ENCODE measurements around the gene CCDC43.
"Not testable (repeated sequence)": the region's sequence is repeated elsewhere in the genome, so short reads cannot be mapped to it uniquely, and the experiment has no call there.

The CCDC43 gene

DNA sequence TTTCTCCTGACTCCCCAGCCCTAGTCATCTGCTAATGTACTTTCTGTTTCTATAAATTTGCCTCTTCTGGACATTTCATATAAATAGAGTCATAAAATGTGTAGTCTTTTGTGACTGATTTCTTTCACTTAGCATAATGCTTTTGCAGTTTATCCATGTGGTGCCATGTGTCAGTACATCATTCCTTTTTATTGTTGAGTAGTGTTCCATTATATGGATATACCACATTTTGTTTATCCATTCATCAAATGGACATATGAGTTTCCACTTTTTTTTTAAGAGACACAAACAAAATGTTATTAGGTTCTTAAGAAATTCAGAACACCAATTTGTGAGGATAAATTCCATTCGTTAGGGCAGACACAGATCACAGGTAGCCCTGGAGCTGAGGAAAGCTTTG, 29.9 kb upstream of the CCDC43 start:
- H3K27ac ChIP-seq: no peak overlapping the region
- TF ChIP-seq, protein P1, sequence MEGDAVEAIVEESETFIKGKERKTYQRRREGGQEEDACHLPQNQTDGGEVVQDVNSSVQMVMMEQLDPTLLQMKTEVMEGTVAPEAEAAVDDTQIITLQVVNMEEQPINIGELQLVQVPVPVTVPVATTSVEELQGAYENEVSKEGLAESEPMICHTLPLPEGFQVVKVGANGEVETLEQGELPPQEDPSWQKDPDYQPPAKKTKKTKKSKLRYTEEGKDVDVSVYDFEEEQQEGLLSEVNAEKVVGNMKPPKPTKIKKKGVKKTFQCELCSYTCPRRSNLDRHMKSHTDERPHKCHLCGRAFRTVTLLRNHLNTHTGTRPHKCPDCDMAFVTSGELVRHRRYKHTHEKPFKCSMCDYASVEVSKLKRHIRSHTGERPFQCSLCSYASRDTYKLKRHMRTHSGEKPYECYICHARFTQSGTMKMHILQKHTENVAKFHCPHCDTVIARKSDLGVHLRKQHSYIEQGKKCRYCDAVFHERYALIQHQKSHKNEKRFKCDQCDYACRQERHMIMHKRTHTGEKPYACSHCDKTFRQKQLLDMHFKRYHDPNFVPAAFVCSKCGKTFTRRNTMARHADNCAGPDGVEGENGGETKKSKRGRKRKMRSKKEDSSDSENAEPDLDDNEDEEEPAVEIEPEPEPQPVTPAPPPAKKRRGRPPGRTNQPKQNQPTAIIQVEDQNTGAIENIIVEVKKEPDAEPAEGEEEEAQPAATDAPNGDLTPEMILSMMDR (conservative IDR thresholded peaks at IDR 0.05): no peak

DNA sequence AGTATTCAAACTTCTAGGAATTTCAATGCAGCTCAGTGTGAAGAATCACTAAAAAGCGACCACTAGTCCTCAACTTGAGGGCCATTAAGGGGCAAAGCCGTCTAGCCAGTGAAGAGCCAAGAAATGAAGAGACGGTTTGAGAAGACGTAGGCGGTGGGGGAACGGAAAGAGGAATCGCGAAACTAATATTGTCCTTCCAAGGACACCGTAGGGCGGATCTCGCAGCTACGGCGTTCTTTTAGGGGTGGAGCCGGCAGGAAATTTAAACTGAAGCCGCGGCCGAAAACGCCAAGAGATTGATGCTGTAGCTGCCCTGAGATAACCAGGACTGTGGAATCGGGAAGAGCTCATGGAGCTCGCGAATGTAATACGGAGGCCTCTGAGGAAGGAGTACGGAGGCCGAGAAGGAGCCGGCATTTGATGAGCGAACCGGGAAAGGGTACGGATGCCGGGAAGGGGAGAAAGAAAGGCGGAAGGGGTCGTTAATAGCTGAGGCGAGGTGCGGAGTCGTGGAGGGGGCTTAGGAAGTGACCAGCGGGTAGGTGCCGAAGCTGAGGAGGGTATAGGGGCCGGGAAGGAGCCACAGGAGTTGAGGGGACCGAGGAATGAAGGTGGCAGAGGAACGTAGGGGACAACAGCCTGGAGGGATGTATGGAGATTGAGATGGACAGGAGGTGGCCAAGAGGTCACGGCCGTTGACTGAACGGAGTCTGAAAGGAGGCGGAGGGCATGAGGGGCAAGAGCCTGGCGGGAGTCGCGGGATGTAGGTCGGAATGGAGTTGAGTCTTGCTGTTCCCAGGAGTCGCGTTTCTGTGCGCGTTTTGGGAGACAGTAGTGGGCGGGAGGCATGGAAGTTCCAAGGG, 19.1 kb upstream of the CCDC43 start, which contains the start of gene DBF4B:
TSS of gene DBF4B (plus strand) at position 265 of the 863 bp plus-strand sequence. CDS start at position 421, 156 bp downstream.
- TF ChIP-seq, protein P1 (conservative IDR thresholded peaks at IDR 0.05): no peak
- H3K27ac ChIP-seq: peak within 1 kb of the TSS; percentile 76

DNA sequence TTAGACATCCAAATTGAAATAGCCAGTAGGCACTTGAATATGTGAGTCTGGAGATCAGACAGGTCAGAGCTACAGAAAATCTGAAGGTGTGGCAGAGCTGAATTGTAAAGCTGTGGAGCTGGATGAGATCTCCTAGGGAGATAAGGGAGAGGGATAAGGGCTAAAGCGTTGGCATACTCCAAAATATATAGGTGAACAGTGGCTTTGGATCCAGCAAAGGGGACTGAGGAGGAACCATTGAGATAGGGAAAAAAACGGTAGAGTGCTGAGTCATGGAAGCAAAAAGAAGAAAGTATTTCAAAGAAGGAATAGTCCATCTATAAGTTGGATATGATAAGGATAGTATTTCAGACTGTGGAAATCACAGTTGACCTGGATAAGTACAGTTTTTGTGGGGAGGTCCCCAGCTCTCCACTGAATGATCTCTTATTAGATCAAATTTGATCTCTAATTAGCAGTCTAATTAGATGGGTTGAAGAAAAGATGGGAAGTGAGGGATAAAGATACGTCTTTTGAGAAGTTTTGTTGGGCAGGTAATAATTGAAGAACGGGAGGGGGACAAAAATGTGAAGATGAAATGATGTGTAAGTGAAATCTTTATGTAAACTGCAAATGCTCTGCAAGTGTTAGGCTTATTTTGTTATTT, 18.3 kb upstream of the CCDC43 start:
- TF ChIP-seq, protein P1 (conservative IDR thresholded peaks at IDR 0.05): no peak
- H3K27ac ChIP-seq: peak overlapping the region; percentile 76

DNA sequence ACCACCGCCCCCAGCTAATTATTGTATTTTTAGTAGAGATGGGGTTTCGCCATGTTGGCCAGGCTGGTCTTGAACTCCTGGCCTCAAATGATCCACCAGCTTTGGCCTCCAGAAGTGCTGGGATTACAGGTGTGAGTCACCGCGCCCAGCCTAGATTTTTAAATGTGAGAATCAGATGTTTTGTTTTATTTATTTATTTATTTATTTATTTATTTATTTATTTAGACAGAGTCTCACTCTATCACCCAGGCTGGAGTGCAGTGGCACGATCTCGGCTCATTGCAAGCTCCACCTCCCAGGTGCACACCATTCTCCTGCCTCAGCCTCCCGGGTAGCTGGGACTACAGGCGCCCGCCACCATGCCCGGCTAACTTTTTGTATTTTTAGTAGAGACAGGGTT, 10.7 kb upstream of the CCDC43 start:
- not testable (repeated sequence) for H3K27ac ChIP-seq

DNA sequence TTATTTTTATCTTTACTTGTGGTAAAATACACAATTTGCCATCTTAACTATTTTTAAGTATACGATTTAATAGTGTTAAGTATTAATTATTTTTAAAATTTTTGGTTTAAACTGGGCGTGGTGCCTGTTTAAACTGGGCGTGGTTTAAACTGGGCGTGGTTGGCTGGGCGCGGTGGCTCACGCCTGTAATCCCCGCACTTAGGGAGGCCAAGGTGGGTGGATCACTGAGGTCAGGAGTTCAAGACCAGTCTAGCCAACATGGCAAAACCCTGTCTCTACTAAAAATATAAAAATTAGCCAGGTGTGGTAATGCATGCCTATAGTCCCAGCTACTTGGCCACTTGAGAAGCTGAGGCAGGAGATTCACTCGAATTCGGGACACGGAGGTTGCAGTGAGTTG, 4.0 kb upstream of the CCDC43 start:
- TF ChIP-seq, protein P1 (conservative IDR thresholded peaks at IDR 0.05): no peak
- no peak overlapping the region for H3K27ac ChIP-seq

DNA sequence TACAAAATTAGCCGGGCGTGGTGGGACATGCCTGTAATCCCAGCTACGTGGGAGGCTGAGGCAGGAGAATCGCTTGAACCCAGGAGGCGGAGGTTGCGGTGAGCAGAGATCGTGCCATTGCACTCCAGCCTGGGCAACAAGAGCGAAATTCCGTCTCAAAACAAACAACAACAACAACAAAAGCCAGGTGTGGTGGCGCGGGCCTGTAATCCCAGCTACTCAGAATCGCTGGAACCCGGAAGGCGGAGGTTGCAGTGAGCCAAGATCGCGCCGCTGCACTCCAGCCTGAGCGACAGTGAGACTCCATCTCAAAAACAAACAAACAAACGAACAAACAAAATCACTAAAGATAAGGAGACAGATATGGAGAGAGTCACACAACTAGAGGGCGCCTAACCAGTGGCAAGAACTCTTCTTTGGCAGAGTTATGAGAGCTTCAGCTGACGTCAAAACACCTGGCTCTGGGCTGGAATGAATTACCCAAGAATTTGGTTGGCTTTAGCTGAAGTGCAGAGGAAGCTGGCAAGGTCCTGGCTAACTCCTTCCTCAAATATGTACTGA, 1.2 kb upstream of the CCDC43 start:
- TF ChIP-seq, protein P1 (conservative IDR thresholded peaks at IDR 0.05): peak; percentile 14; the same call in 1 of the 2 replicates

DNA sequence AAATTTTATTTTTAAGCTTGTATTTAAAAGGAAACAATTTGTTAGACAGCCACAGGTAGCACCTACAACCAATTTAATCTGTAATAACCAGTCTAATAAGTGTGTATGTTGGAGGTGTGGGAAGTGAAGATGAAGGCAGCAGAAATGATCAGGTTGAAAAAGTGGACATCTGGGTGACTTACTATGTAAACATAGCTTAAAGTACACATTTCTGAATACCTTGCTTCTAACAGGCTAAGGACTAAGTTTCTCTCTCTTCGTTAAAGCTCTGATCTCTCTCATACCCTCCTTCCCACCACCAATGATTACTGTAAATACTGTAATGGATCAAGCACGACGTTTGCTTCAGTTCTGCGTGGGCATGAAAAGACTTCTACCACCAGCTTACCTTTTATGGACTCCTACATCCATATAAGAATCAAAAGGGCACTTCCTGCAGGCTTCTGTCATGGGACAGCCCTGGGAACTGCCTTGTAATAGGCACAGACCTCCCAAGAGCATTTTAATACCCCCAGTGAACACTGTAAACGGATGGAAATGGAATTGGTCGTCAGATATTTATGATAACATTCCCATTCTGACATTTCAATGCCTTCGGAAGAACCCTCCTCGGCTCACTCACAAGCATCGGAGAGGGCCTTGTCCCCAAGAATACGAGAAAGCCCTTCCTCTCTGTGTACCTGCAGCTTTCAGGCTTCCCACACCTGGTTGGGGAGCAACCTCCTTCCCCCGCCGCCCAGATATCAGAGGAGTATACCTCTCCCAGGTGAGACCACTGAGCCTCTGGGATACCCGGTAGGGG, 700 bp downstream of the CCDC43 start:
- TF ChIP-seq, protein P1 (conservative IDR thresholded peaks at IDR 0.05): no peak
- peak overlapping the region; percentile 87 for H3K27ac ChIP-seq

More for the DNA sequence above, 1.2 kb upstream of the CCDC43 start:
- peak overlapping the region; percentile 87 for H3K27ac ChIP-seq

Data from VCaP (cell line).